ENCODE measurements around the gene IAH1. TPM values are rescaled to one million over a fixed set of nuclear protein-coding genes. Genes with fewer than 3 reads are reported as not detected.

The IAH1 gene
- polyA plus RNA-seq, 2 of the 4 experiments (the other 2 are of a cell fraction), result 75.4 to 163 TPM

- POLR2A ChIA-PET, result no interaction called here
- no peak for ATAC-seq
- Histone ChIP-seq H3K9me3 (no peaks in the 10 kb centered on the region), H3K4me1 (peaks cover 22% of the 10 kb centered on the region), H3K4me2 (no peak overlapping the region), H3K4me3 (no peak overlapping the region), H3K27ac (no peak overlapping the region)
- no peak for FAIRE-seq
- TF ChIP-seq FOXS1 (CRISPR knock-in tag; IDR thresholded peaks at IDR 0.05), result no peak
- no peak for TF ChIP-seq EHMT2 (IDR thresholded peaks at IDR 0.05; ENCODE audit: low read depth)
- TF ChIP-seq, protein P1, sequence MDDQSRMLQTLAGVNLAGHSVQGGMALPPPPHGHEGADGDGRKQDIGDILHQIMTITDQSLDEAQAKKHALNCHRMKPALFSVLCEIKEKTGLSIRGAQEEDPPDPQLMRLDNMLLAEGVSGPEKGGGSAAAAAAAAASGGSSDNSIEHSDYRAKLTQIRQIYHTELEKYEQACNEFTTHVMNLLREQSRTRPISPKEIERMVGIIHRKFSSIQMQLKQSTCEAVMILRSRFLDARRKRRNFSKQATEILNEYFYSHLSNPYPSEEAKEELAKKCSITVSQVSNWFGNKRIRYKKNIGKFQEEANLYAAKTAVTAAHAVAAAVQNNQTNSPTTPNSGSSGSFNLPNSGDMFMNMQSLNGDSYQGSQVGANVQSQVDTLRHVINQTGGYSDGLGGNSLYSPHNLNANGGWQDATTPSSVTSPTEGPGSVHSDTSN (IDR thresholded peaks at IDR 0.05), result no peak
- no peak for TF ChIP-seq CEBPB (IDR thresholded peaks at IDR 0.05)
- CTCF ChIA-PET, result interaction anchor here (0.9 to 1.2 kb wide), 3 partner anchors 15 to 329 kb away, joined by 3 read pairs; no protein-coding TSS in a partner anchor
- no peak for DNase-seq (ENCODE audit: low read depth in 1 of 2, low spot score in 1 of 2)
- WGBS (ENCODE audit: missing lambda C conversion rate), result 84% methylated on average over 5 of the region's 5 CpGs
Measured at GRCh38 chr2:9484533-9484932, 10.2 kb downstream of the IAH1 start.

DNA sequence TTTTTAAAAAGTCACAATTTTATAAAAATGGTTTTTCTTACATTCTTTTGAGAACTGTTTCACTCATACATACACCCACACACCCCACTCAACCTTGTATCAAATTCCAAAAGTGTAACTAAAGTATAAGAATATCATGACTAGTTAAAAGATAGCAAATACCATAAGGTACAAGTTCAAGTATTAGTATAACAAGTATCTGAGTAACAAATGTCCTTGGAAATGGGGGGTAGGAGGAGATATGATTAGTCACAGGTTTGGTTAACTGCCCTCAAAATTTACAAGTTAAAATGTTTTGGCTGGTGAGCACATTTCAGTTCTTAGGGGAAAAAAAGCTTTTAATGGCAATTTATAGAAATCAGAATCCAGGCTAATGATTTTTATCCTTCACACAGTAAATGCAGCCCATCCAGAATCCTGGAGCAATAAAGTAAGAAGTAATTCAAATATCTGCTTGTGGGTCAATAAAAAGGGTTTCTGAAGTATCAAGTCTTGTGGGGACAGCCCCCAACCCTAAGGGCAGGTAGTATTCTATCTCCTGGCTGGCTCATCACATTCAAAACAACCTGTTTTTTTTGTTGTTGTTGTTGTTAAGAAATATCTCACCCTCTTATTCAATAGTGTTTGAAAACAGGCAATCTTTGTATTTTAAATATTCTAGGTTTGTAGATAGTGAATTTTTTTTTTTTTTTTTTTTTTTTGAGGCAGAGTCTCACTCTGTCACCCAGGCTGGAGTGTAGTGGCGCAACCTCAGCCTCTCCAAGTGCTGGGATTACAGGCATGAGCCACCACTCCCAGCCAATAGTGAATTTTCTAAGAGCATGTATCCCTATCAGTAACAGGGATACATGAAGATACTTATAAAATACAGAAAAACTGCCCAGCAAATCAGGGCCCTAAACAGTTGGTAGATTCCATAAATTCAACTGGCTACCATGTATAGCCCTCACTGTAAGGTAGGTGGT lies 14.5 kb downstream of the IAH1 start:
- 100% methylated on average over 1 of the region's 1 CpG for WGBS (ENCODE audit: missing lambda C conversion rate)
- no peak overlapping the region for H3K4me3 ChIP-seq
- no peak for DNase-seq (ENCODE audit: low read depth in 1 of 2, low spot score in 1 of 2)
- no peak for TF ChIP-seq EHMT2 (IDR thresholded peaks at IDR 0.05; ENCODE audit: low read depth)
- TF ChIP-seq RFX5 (IDR thresholded peaks at IDR 0.05), result no peak
- no peak for TF ChIP-seq HOXB13 (CRISPR knock-in tag; IDR thresholded peaks at IDR 0.05; ENCODE audit: low read depth)
- no peak for TF ChIP-seq RCOR1 (IDR thresholded peaks at IDR 0.05; ENCODE audit: low read depth, low read length)
- TF ChIP-seq SMC3 (IDR thresholded peaks at IDR 0.05), result no peak
- no peak for TF ChIP-seq FOSL2 (IDR thresholded peaks at IDR 0.05)
- TF ChIP-seq FOSL2 (CRISPR knock-in tag; IDR thresholded peaks at IDR 0.05), result no peak
- no peak for TF ChIP-seq HDAC2 (IDR thresholded peaks at IDR 0.05)
- no peak for TF ChIP-seq HOXA7 (CRISPR knock-in tag; IDR thresholded peaks at IDR 0.05)
- TF ChIP-seq, protein P2, sequence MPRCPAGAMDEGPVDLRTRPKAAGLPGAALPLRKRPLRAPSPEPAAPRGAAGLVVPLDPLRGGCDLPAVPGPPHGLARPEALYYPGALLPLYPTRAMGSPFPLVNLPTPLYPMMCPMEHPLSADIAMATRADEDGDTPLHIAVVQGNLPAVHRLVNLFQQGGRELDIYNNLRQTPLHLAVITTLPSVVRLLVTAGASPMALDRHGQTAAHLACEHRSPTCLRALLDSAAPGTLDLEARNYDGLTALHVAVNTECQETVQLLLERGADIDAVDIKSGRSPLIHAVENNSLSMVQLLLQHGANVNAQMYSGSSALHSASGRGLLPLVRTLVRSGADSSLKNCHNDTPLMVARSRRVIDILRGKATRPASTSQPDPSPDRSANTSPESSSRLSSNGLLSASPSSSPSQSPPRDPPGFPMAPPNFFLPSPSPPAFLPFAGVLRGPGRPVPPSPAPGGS (IDR thresholded peaks at IDR 0.05), result no peak
- TF ChIP-seq, protein P3, sequence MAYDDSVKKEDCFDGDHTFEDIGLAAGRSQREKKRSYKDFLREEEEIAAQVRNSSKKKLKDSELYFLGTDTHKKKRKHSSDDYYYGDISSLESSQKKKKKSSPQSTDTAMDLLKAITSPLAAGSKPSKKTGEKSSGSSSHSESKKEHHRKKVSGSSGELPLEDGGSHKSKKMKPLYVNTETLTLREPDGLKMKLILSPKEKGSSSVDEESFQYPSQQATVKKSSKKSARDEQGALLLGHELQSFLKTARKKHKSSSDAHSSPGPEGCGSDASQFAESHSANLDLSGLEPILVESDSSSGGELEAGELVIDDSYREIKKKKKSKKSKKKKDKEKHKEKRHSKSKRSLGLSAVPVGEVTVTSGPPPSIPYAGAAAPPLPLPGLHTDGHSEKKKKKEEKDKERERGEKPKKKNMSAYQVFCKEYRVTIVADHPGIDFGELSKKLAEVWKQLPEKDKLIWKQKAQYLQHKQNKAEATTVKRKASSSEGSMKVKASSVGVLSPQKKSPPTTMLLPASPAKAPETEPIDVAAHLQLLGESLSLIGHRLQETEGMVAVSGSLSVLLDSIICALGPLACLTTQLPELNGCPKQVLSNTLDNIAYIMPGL (CRISPR knock-in tag; IDR thresholded peaks at IDR 0.05; ENCODE audit: borderline replicate concordance), result no peak
- peak in 1 of 2 experiments; percentile 24; a peak in 2 of 6 replicates for ATAC-seq
- CTCF ChIA-PET, result no interaction called here
- no peaks in the 10 kb centered on the region for H3K9me3 ChIP-seq
- POLR2A ChIA-PET, result no interaction called here
- peaks cover 11% of the 10 kb centered on the region; the same call in 2 of the 3 replicates for H3K4me1 ChIP-seq
- H3K4me2 ChIP-seq, result peak overlapping the region; percentile 8; the same call in 1 of the 3 replicates
- FAIRE-seq, result no peak
- no peak overlapping the region for H3K27ac ChIP-seq

GRCh38 chr2:9490789-9491188 lies 16.4 kb downstream of the IAH1 start:
- no peak for FAIRE-seq
- TF ChIP-seq CHD2 (IDR thresholded peaks at IDR 0.05; ENCODE audit: low read length, partially characterized antibody) (no peak), RFX5 (IDR thresholded peaks at IDR 0.05) (no peak)
- TF ChIP-seq, protein P3 (CRISPR knock-in tag; IDR thresholded peaks at IDR 0.05; ENCODE audit: borderline replicate concordance), result no peak

More at GRCh38 chr2:9490789-9491188, 16.4 kb downstream of the IAH1 start:
- no peak for DNase-seq (ENCODE audit: low read depth in 1 of 2, low spot score in 1 of 2)
- CTCF ChIA-PET, result interaction anchor here (0.8 to 3.3 kb wide), 4 partner anchors 12 to 348 kb away, joined by 3 to 15 read pairs (median 3); no protein-coding TSS in a partner anchor
- Histone ChIP-seq H3K4me2 (no peak overlapping the region), H3K27ac (no peak overlapping the region), H3K4me3 (no peak overlapping the region), H3K4me1 (peaks cover 11% of the 10 kb centered on the region; the same call in 2 of the 3 replicates), H3K9me3 (no peaks in the 10 kb centered on the region)
- WGBS (ENCODE audit: missing lambda C conversion rate), result 77% methylated on average over 2 of the region's 2 CpGs
- POLR2A ChIA-PET, result interaction anchor here (0.9 kb wide), 1 partner anchor 15 kb away, joined by 3 read pairs; no protein-coding TSS in a partner anchor
- no peak for ATAC-seq
